Measurements from ENCODE around the gene POLE. TPM values are rescaled to one million over a fixed set of nuclear protein-coding genes. Genes with fewer than 3 reads are reported as not detected.

POLE gene
- total RNA-seq, 1 experiment from 2014 or later, result 147 TPM

DNA sequence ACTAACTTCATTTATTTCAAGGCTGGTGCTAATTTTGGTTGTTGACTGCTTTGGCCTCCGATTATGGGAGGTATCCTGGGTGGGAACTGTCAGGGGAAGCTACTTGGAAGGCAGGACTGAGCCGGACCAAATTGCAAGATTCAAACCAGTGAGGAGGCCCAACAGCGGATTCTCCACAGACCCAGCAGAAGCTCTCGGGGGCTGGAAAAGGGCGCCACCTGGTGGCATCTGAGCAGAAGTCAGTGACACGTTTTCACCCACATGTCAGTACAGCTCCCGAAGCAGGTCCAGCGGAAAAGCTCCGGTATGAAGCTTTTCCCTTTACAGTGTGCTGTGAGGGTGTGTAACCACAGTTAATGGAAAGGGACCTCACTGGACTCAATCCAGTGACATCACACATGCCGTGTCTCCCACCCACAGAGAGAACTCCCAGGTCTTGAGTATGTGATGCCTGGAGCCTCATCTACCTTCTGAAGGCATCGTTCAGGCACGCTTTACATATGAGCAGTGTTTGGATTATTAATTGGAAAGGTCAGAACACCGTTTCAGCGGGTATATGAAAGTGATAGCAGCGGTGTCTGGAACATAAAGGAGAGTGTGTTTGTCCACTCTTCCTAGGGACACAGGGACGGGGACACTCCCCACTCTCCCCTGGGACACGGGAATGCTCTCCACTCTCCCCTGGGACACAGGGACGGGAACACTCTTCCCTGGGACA is 72.1 kb downstream of the POLE start:
- Mint-ChIP-seq H3K4me3 (no peak overlapping the region), H3K27ac (no peak overlapping the region), H3K27me3 (ENCODE audit: low read depth) (peaks cover 86% of the 10 kb centered on the region), H3K9me3 (peaks cover 36 to 37% of the 10 kb centered on the region in 2 experiments), H3K36me3 (ENCODE audit: insufficient read depth in 1 of 3, low read depth in 3 of 3) (peaks cover 3 to 9% (median 4%) of the 10 kb centered on the region in 3 experiments; a peak in 5 of 7 replicates), H3K4me1 (peaks cover 4 to 6% of the 10 kb centered on the region in 2 experiments)
- Histone ChIP-seq H3K23ac (ENCODE audit: insufficient read length, low read depth, low read length) (no peak overlapping the region), H3T11ph (ENCODE audit: low read length) (no peak overlapping the region), H3K18ac (ENCODE audit: insufficient read length, low read depth, low read length) (no peak overlapping the region), H4K8ac (replicated peaks; ENCODE audit: insufficient read length, low read depth, low read length) (no peak overlapping the region), H4K91ac (ENCODE audit: insufficient read length, low read depth, low read length) (no peak overlapping the region), H3K9ac (ENCODE audit: extremely low read depth, insufficient read length, low read length) (no peak overlapping the region), H3K56ac (ENCODE audit: insufficient read length, low read depth, low read length) (no peak overlapping the region), H2BK20ac (ENCODE audit: low read depth, low read length, poor library complexity, severe bottlenecking) (no peak overlapping the region), H3K23me2 (ENCODE audit: insufficient read length, low read depth, low read length, poor library complexity, severe bottlenecking) (no peaks in the 10 kb centered on the region), H2AK5ac (ENCODE audit: insufficient read length, low read length) (no peak overlapping the region), H3K27me3 (ENCODE audit: insufficient read depth, low read length) (peaks cover 29% of the 10 kb centered on the region), H2AFZ (ENCODE audit: low read length) (no peak overlapping the region), H3K9me3 (ENCODE audit: control insufficient read depth, low read depth, low read length) (peaks cover 27% of the 10 kb centered on the region), H3K4ac (ENCODE audit: low read depth, low read length) (no peak overlapping the region), H3K79me1 (ENCODE audit: insufficient read depth, low read depth, low read length, poor library complexity, severe bottlenecking) (no peaks in the 10 kb centered on the region), H4K5ac (ENCODE audit: insufficient read length, low read depth, low read length) (no peak overlapping the region), H3K4me1 (ENCODE audit: insufficient read depth, low read length) (no peaks in the 10 kb centered on the region), H3K27ac (ENCODE audit: insufficient read length, low read depth, low read length) (no peak overlapping the region), H2BK15ac (ENCODE audit: low read depth, low read length) (no peak overlapping the region), H2BK5ac (ENCODE audit: insufficient read length, low read length) (no peak overlapping the region), H3K14ac (ENCODE audit: insufficient read depth, low read length) (no peak overlapping the region), H4K20me1 (ENCODE audit: control insufficient read depth, insufficient read depth, insufficient read length) (no peaks in the 10 kb centered on the region), H2BK12ac (ENCODE audit: insufficient read length, low read depth, low read length) (no peak overlapping the region), H3K4me2 (ENCODE audit: insufficient read depth, insufficient read length, low read length) (no peak overlapping the region), H3K79me2 (ENCODE audit: insufficient read depth, low read length) (no peaks in the 10 kb centered on the region), H2BK120ac (ENCODE audit: low read depth, low read length, poor library complexity, severe bottlenecking) (no peak overlapping the region)
- peak; percentile 91 for DNase-seq
- no CpG with 5 or more reads among the region's 18 CpGs for WGBS (ENCODE audit: extremely low coverage, insufficient read length, low lambda C conversion rate)
- TF ChIP-seq, protein P1, sequence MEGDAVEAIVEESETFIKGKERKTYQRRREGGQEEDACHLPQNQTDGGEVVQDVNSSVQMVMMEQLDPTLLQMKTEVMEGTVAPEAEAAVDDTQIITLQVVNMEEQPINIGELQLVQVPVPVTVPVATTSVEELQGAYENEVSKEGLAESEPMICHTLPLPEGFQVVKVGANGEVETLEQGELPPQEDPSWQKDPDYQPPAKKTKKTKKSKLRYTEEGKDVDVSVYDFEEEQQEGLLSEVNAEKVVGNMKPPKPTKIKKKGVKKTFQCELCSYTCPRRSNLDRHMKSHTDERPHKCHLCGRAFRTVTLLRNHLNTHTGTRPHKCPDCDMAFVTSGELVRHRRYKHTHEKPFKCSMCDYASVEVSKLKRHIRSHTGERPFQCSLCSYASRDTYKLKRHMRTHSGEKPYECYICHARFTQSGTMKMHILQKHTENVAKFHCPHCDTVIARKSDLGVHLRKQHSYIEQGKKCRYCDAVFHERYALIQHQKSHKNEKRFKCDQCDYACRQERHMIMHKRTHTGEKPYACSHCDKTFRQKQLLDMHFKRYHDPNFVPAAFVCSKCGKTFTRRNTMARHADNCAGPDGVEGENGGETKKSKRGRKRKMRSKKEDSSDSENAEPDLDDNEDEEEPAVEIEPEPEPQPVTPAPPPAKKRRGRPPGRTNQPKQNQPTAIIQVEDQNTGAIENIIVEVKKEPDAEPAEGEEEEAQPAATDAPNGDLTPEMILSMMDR (conservative IDR thresholded peaks at IDR 0.05), result peak; percentile 90

Measured in H9 (cell line).